ENCODE results near the gene SLC8A3.

DNA sequence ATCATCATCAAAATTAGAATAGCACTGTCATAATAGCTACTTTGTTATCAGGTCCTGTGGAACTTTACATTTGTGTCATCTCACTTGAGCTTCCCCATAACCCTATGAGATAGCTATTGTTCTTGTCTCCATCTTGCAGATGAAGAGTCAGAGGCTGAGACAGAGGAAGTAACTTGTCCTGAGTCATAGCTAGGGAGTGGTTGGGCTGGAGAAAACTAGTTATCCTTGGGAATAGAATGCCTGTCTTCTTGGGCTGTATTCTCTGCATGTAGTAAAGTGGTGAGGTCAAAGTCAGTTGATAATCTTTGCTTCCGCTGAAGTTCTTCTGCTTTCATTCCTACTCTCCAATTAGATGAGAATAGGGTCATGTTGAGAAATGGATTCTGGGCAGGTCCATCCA is 192.5 kb downstream of the SLC8A3 start:
- no peak for TF ChIP-seq POLR2AphosphoS2 (conservative IDR thresholded peaks at IDR 0.05; ENCODE audit: low read length)
- TF ChIP-seq BHLHE40 (IDR thresholded peaks at IDR 0.05; ENCODE audit: low read depth, low read length) = no peak
- TF ChIP-seq, protein P1, sequence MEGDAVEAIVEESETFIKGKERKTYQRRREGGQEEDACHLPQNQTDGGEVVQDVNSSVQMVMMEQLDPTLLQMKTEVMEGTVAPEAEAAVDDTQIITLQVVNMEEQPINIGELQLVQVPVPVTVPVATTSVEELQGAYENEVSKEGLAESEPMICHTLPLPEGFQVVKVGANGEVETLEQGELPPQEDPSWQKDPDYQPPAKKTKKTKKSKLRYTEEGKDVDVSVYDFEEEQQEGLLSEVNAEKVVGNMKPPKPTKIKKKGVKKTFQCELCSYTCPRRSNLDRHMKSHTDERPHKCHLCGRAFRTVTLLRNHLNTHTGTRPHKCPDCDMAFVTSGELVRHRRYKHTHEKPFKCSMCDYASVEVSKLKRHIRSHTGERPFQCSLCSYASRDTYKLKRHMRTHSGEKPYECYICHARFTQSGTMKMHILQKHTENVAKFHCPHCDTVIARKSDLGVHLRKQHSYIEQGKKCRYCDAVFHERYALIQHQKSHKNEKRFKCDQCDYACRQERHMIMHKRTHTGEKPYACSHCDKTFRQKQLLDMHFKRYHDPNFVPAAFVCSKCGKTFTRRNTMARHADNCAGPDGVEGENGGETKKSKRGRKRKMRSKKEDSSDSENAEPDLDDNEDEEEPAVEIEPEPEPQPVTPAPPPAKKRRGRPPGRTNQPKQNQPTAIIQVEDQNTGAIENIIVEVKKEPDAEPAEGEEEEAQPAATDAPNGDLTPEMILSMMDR (IDR thresholded peaks at IDR 0.05) = no peak
- no peak for TF ChIP-seq RNF2 (IDR thresholded peaks at IDR 0.05; ENCODE audit: borderline replicate concordance, low read depth)
